NCI-H187 (cell line): ENCODE data around the gene CLCN2.
A peak's percentile ranks its signal among the peaks of the same experiment; 100 is the strongest.

ENCODE experiments used
- DNase-seq, 2 experiments: peaks; one replicate each; lab custom pipeline; 2025; lab: John Stamatoyannopoulos, UW

The CLCN2 gene

GRCh38 chr3:184360070-184360928 lies 1.1 kb downstream of the CLCN2 start:
- no peak for DNase-seq

- no peak for DNase-seq
These were observed 1.8 kb downstream of the CLCN2 start for GRCh38 chr3:184359610-184360009.

- no peak for DNase-seq
These were observed 2.5 kb downstream of the CLCN2 start for GRCh38 chr3:184358921-184359350.

GRCh38 chr3:184358124-184358767 lies 3.2 kb downstream of the CLCN2 start:
- DNase-seq = no peak

DNA sequence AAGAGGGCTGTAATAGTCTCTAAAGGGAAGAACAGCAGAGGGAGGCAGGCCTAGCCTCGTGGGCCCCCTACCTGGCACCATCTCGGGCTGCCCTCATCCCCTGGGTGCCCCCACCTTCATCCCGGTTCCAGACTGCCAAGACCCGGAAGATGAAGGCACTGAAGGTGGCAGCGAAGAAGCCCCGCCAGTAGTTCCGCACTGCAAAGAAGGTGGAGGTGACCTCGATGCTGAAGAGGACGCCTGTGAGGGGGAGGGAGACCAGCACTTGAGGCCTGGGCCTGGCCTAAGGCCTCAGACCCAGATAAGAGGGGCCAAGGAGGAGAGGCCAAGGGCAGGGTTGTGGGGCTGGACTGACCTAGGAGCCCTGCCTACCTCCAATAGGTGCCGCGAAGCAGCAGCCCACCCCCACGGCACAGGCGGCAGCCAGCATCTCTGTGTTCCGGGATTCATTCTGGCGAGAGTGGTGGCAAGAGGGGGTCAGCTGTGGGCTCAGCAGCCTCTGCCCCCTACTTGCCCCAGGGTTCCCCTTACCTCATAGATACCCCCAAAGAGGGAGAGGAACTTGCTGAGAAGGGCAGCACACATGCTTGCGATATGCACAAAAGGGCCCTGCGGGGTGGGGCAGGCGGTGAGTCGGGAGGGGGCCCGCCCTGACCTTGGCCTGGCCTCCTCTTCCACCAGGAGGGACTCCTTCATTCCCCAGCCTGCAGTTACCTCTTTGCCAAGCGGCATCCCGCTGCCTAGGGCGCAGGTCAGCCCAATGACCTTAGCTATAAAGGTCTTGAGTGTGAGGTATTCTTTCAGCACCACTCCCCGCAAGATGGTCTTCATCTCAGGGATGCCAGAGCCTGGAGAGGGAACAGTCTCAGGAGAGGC lies 3.9 kb downstream of the CLCN2 start:
- DNase-seq = no peak

DNA sequence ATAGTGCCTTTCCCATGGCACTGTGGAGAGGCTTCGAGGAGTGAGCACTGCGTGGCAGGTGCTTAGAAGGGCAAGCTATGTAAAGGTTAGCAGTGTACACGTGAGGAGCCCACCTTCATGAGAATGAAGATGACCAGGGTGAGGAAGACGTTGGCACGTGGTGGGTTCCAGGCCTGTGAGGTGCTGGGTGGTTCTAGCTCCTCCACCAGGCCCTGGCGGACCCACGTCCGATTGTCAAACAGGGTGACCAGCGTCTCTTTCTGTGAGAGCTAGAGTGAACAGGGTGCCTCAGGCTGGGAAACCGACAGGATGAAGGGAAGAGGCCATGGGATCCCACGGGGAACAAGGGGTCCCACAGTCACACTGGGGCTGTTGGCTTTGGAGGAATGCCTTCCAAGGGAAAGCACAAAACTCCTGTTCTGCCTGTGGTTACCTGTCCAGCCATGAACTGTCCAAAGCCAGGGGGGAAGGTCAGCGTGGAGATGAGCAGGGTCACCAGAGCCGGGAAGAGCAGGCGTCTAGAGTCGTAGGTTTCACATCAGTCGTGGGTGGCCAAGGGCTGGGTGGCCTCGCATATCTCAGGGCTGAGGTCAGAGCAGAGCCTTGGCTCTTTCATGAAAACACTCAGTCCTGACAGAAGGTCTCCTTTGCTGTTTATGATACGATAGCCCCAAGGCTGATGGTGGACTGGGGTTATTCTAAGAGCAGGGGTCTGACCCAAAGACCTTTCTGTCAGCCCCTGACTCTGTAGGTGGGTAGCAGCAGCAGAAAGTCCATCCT lies 6.0 kb downstream of the CLCN2 start:
- DNase-seq = no peak

- no peak for DNase-seq
These were observed 6.7 kb downstream of the CLCN2 start for GRCh38 chr3:184354754-184355153.

DNA sequence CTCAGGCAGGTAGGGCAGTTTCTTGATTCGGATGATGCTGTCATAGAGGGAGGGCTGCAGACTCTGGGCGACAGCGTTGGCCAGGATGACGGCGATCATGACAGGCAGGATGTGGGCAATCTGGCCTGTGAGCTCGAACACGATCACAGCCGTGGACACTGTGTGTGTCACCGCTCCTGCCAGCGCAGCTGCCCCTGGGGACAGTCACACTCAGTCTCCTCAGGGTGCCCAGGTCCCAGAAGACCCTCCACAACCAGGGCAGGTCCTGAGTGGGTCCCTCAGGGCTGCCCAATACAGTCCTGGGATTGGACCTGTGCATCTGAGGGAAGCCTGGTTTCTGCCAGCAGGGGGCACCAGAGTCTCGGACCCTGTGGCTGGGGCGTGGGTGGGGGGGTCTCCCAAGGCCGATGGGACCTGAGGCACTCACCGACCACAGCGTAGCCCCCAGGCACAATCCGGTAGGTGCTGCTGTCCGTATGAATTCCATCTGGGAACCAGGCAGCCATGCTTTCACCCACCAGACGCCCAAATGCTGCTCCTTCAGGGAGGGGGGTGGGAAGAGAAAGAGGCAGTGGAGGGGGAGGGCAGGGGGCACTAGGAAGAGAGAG lies 7.2 kb downstream of the CLCN2 start:
- peak in 1 of 2 experiments; percentile 20 for DNase-seq

DNA sequence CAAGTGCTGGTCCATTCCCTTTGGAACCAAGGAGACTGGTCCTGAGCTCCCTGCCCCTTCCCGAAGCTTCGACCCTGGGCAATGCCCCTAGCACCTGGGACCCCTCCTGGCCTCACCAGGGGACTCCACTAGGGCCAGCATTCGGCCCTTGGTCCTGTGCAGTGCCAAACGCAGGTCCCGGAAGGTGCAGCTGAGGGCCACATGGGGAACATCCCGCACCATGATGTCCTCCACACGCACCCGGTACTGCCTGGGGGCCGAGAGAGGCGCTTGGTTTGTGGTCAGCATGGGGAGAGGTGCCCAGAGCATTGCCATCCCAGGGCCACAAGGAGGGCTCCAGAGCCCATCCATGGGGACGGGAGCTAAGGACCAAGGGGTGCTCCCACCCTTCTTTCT lies 7.9 kb downstream of the CLCN2 start:
- DNase-seq = no peak

- no peak for DNase-seq
These were observed 8.4 kb downstream of the CLCN2 start for GRCh38 chr3:184352897-184353545.

GRCh38 chr3:184352149-184352785 lies 9.1 kb downstream of the CLCN2 start:
- DNase-seq = no peak

DNA sequence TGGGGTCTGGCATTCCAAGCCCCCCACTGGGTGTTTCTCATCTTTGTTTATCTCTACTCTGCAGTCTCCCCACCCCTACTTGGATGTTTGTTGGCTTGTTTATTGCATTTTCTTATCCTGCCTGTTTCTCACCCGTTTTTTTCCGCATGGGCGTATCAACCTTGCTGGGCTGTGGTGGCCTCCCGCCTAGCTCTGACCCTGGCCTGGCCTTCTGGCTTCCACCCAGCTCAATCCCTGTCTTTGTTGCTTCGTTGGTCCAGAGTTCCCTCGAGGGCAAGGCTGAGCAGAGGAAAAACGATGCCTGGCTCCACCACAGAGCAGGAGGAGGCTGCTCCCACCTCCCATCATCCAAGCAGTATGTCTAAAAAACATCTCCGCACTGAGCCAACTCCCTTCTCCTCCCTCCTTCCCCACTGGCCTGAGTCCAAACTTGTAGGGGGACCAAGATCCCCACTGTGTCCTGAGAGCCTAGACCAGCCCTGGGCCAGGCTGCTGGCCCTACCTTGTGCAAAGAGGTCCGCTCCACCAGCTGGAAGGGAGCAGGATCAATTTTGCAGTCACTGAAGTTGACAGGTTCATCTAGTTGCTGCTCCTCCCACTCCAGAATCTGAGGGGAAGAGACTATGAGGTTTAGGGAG lies 9.8 kb downstream of the CLCN2 start:
- no peak for DNase-seq

DNA sequence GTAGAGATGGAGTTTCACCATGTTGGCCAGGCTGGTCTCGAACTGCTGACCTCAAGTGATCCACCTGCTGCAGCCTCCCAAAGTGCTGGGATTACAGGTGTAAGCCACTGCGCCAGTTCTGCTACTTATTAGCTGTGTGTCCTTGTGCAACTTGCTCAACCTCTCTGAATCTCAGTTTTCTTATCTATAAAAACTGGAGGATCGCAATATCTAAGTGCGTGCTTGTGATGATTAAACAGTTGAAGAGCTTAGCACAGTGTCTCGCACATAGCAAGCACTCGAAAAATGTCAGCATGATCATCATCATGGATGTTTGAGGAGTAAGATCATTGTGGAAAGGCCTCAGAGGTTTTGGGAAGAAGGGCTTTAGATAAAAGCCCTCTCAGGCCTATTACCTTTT lies 10.8 kb downstream of the CLCN2 start:
- DNase-seq = no peak

- no peak for DNase-seq
These were observed 11.6 kb downstream of the CLCN2 start for GRCh38 chr3:184349563-184350470.

GRCh38 chr3:184348057-184348382 lies 13.4 kb downstream of the CLCN2 start:
- DNase-seq = no peak

DNA sequence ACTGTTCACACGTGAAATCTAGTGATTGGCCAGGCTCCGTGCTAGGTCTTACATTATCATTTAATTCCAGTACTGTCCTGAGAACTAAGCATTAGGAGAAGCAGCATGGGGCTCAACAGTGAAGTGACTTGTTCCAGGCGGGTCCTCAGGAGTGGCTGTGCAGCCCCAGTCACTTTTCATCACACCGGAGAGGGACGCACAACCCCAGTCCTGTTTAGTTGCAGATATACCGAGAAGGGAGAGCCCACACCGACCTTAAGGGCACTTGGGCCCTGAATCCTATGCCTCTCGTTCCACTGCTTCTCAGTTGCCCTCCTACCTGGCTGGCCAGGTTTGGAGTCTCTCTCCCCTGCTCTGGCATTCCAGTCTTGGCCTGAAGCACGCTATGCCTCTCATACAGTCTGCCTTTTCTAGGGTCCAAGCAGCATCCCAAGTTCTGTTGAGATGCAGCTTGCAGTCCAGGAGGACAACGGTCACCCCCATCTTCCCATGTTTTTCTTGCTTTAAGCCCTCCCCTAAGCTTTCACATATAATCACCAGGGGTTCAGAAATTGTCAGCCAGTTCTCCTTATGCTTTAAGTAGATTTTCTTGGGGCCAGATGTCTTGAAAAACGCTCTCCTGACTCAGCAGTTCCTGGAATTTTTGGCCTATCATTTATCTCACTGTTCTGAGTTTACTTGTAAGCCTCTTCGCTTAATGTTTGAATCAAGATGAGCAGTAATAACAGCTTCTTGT lies 13.9 kb downstream of the CLCN2 start:
- no peak for DNase-seq

- no peak for DNase-seq
These were observed 14.8 kb downstream of the CLCN2 start for GRCh38 chr3:184346480-184347190.
